IMR-90 (cell line): ENCODE measurements around the gene PPP1R14B. TPM values are rescaled to one million over a fixed set of nuclear protein-coding genes. Genes with fewer than 3 reads are reported as not detected.

Experiments used
- ATAC-seq: fragments of 200-7000 bp; cut with Tn5 transposase; 2 replicates; pipeline ENCODE4 v1.9.1; 2020; ENCODE audit warnings: low read depth, mild to moderate bottlenecking, moderate library complexity
- BruUV-seq: library from RNA; stranded (reverse); fragments of 400-500 nt; replicated peaks from 2 replicates; lab custom pipeline; 2021; lab: Mats Ljungman, UMichigan
- CTCF ChIA-PET: fragments of 300-600 bp; formaldehyde crosslinking; extraction: SDS; loops from one replicate; lab custom pipeline; 2021; ENCODE audit warnings: antibody characterized with exemption; lab: Yijun Ruan, JAX
- POLR2A ChIA-PET: fragments of 300-600 bp; sonication (Branson Sonifier 250); formaldehyde crosslinking; loops from one replicate; lab custom pipeline; 2022; ENCODE audit warnings: antibody characterized with exemption; ENCODE audit not compliant: unreplicated experiment; lab: Charles Lee
- DNase-seq: peaks from one replicate; pipeline ENCODE4 v3.0.0; 2013
- H2AFZ ChIP-seq: replicated peaks from 2 replicates; pipeline ENCODE3; 2013; ENCODE audit warnings: low read length, mild to moderate bottlenecking; ENCODE audit not compliant: poor library complexity
- H2AK5ac ChIP-seq: 2 replicates; pipeline ENCODE4 v1.6.1; 2013; ENCODE audit warnings: low read depth, low read length, inconsistent platforms
- H2AK9ac ChIP-seq: replicated peaks from 2 replicates; pipeline ENCODE3; 2013; ENCODE audit warnings: mild to moderate bottlenecking, low read depth, low read length, moderate library complexity; ENCODE audit not compliant: poor library complexity
- H2BK120ac ChIP-seq: 2 replicates; pipeline ENCODE4 v1.6.1; 2013; ENCODE audit warnings: low read depth, low read length, inconsistent platforms
- H2BK15ac ChIP-seq: 3 replicates; pipeline ENCODE4 v1.6.1; 2013; ENCODE audit warnings: low read depth, low read length, inconsistent platforms
- H2BK20ac ChIP-seq: 2 replicates; pipeline ENCODE4 v1.6.1; 2013; ENCODE audit warnings: low read depth, mild to moderate bottlenecking, inconsistent platforms, low read length, moderate library complexity
- H2BK5ac ChIP-seq: 2 replicates; pipeline ENCODE4 v1.6.1; 2013; ENCODE audit warnings: mild to moderate bottlenecking, low read depth, low read length, inconsistent platforms; ENCODE audit not compliant: poor library complexity, severe bottlenecking
- H3K14ac ChIP-seq: replicated peaks from 2 replicates; pipeline ENCODE4 v1.6.1; 2013; ENCODE audit warnings: low read depth, low read length, inconsistent platforms
- H3K18ac ChIP-seq: 2 replicates; pipeline ENCODE4 v1.6.1; 2013; ENCODE audit warnings: low read depth, low read length, control low read depth
- H3K23ac ChIP-seq: 2 replicates; pipeline ENCODE4 v1.6.1; 2013; ENCODE audit warnings: low read depth, low read length, inconsistent platforms
- H3K27ac ChIP-seq: 2 replicates; pipeline ENCODE4 v1.5.1; 2013; ENCODE audit warnings: mild to moderate bottlenecking, control low read depth, low read length; ENCODE audit not compliant: insufficient read depth
- H3K27me3 ChIP-seq: 2 replicates; pipeline ENCODE4 v1.6.1; 2013; ENCODE audit warnings: low read length; ENCODE audit not compliant: control insufficient read depth, insufficient read depth
- H3K36me3 ChIP-seq: 2 replicates; pipeline ENCODE4 v1.6.1; 2013; ENCODE audit warnings: low read length, mixed read lengths; ENCODE audit not compliant: control insufficient read depth, insufficient read depth
- H3K4ac ChIP-seq: 2 replicates; pipeline ENCODE4 v1.6.1; 2013; ENCODE audit warnings: low read depth, low read length, inconsistent platforms
- H3K4me1 ChIP-seq: 2 replicates; pipeline ENCODE4 v1.6.1; 2013; ENCODE audit warnings: low read length, mixed read lengths; ENCODE audit not compliant: control insufficient read depth, insufficient read depth
- H3K4me2 ChIP-seq: 2 replicates; pipeline ENCODE4 v1.6.1; 2013; ENCODE audit warnings: low read depth, mild to moderate bottlenecking, control low read depth, low read length, moderate library complexity
- H3K4me3 ChIP-seq: 2 replicates; pipeline ENCODE4 v1.5.1; 2013; ENCODE audit warnings: low read depth, mild to moderate bottlenecking, control low read depth, low read length, moderate library complexity; ENCODE audit not compliant: insufficient read depth
- H3K56ac ChIP-seq: 2 replicates; pipeline ENCODE4 v1.6.1; 2013; ENCODE audit warnings: low read length, inconsistent platforms; ENCODE audit not compliant: insufficient read depth; ENCODE audit errors: extremely low read depth
- H3K79me1 ChIP-seq, 2 experiments: 2 replicates each; pipeline ENCODE4 v1.6.1; 2013; ENCODE audit warnings: low read length in 2 of 2, inconsistent platforms in 1 of 2, low read depth in 1 of 2
- H3K9ac ChIP-seq: 2 replicates; pipeline ENCODE4 v1.6.1; 2013; ENCODE audit warnings: low read depth, low read length, control low read depth
- H3K9me1 ChIP-seq: 2 replicates; pipeline ENCODE4 v1.6.1; 2013; ENCODE audit warnings: low read length, inconsistent platforms; ENCODE audit not compliant: insufficient read depth
- H3K9me3 ChIP-seq: 2 replicates; pipeline ENCODE4 v1.6.1; 2013; ENCODE audit warnings: low read length; ENCODE audit not compliant: control insufficient read depth, insufficient read depth
- H4K20me1 ChIP-seq: 2 replicates; pipeline ENCODE4 v1.6.1; 2013; ENCODE audit warnings: low read length, inconsistent platforms; ENCODE audit not compliant: insufficient read depth
- H4K5ac ChIP-seq: 2 replicates; pipeline ENCODE4 v1.6.1; 2013; ENCODE audit warnings: mild to moderate bottlenecking, low read depth, low read length, control low read depth
- H4K8ac ChIP-seq, 2 experiments: 2 replicates each; pipeline ENCODE4 v1.6.1; 2013; ENCODE audit warnings: low read depth in 2 of 2, low read length in 2 of 2, control low read depth in 1 of 2, inconsistent platforms in 1 of 2
- H4K91ac ChIP-seq: 2 replicates; pipeline ENCODE4 v1.6.1; 2013; ENCODE audit warnings: low read depth, low read length, inconsistent platforms; ENCODE audit not compliant: insufficient read depth
- BHLHE40 ChIP-seq: fragments of 150-350 bp; IDR thresholded peaks from 2 replicates; pipeline ENCODE4 v1.6.1; 2016; ENCODE audit warnings: mild to moderate bottlenecking, low read depth, low read length
- CEBPB ChIP-seq: IDR thresholded peaks from 2 replicates; pipeline ENCODE4 v1.6.1; 2012; ENCODE audit warnings: low read depth, low read length, improper control_type of control experiment
- CHD1 ChIP-seq: IDR thresholded peaks from 2 replicates; pipeline ENCODE4 v1.6.1; 2012; ENCODE audit warnings: low read depth, low read length, improper control_type of control experiment
- CTCF ChIP-seq: conservative IDR thresholded peaks from 2 replicates; pipeline ENCODE4 v1.5.1; 2012; ENCODE audit warnings: mild to moderate bottlenecking, low read depth, low read length, improper control_type of control experiment
- ELK1 ChIP-seq: fragments of 150-350 bp; IDR thresholded peaks from 2 replicates; pipeline ENCODE4 v1.6.1; 2016; ENCODE audit warnings: low read depth, mild to moderate bottlenecking, low read length, moderate library complexity, borderline replicate concordance
- FOS ChIP-seq: fragments of 150-350 bp; IDR thresholded peaks from 2 replicates; pipeline ENCODE4 v1.6.1; 2016; ENCODE audit warnings: low read depth, low read length
- MAFK ChIP-seq: IDR thresholded peaks from 2 replicates; pipeline ENCODE4 v1.6.1; 2012; ENCODE audit warnings: low read depth, low read length, improper control_type of control experiment
- MAZ ChIP-seq: IDR thresholded peaks from 2 replicates; pipeline ENCODE4 v1.6.1; 2012; ENCODE audit warnings: low read depth, mild to moderate bottlenecking, low read length, improper control_type of control experiment, moderate library complexity, borderline replicate concordance
- MXI1 ChIP-seq: IDR thresholded peaks from 2 replicates; pipeline ENCODE4 v1.6.1; 2012; ENCODE audit warnings: low read depth, mild to moderate bottlenecking, low read length, moderate library complexity, borderline replicate concordance
- NFE2L2 ChIP-seq: fragments of 150-350 bp; IDR thresholded peaks from 2 replicates; pipeline ENCODE4 v1.6.1; 2016; ENCODE audit warnings: low read depth, mild to moderate bottlenecking, low read length
- POLR2A ChIP-seq: IDR thresholded peaks from 2 replicates; pipeline ENCODE4 v1.6.1; 2012; ENCODE audit warnings: mild to moderate bottlenecking, low read depth, low read length
- RAD21 ChIP-seq: IDR thresholded peaks from 2 replicates; pipeline ENCODE4 v1.6.1; 2012; ENCODE audit warnings: low read length, improper control_type of control experiment
- RCOR1 ChIP-seq: IDR thresholded peaks from 2 replicates; pipeline ENCODE4 v1.6.1; 2012; ENCODE audit warnings: mild to moderate bottlenecking, low read length, improper control_type of control experiment; ENCODE audit not compliant: insufficient replicate concordance
- RFX5 ChIP-seq: IDR thresholded peaks from 2 replicates; pipeline ENCODE4 v1.8.0; 2012; ENCODE audit warnings: low read depth, mild to moderate bottlenecking, low read length, moderate library complexity
- SMC3 ChIP-seq: fragments of 150-350 bp; IDR thresholded peaks from 2 replicates; pipeline ENCODE4 v1.6.1; 2016; ENCODE audit warnings: low read depth, mild to moderate bottlenecking, antibody characterized with exemption, low read length, moderate library complexity
- USF2 ChIP-seq: fragments of 150-350 bp; IDR thresholded peaks from 2 replicates; pipeline ENCODE4 v1.6.1; 2017; ENCODE audit warnings: mild to moderate bottlenecking, antibody characterized with exemption, low read length, low read depth
- WGBS, 2 experiments: methylation state at CpG; one replicate each; pipeline versions ENCODE4 v1.1.5 to v1.1.7; 2013; ENCODE audit warnings: missing lambda C conversion rate in 2 of 2; ENCODE audit not compliant: insufficient read length in 1 of 2; ENCODE audit errors: extremely low coverage in 2 of 2; 5-methylcytosine and 5-hydroxymethylcytosine counted together
- dilution Hi-C: fragments of 300-500 bp; cut with HindIII; formaldehyde crosslinking; loops from one replicate; pipeline ENCODE4 v1.14.3; 2018; ENCODE audit warnings: low sequenced_read_pairs; ENCODE audit not compliant: unreplicated experiment
- in situ Hi-C: fragments of 300-500 bp; cut with MboI; formaldehyde crosslinking; loops from 3 replicates; pipeline ENCODE4 v1.14.3; 2019; ENCODE audit warnings: low sequenced_read_pairs, inconsistent platforms, mixed read lengths
- intact Hi-C: fragments of 100-400 bp; cut with micrococcal nuclease; formaldehyde crosslinking; loops from 2 replicates; pipeline ENCODE4 v1.10.0; 2022
- polyA plus RNA-seq, 3 experiments: library from polyadenylated mRNA; depleted of rRNA; stranded (reverse); fragments of >200 nt; gene quantifications; 2 replicates each; pipeline ENCODE4 v1.2.3, GENCODE V29; 2012; ENCODE audit warnings: low replicate concordance in 1 of 3
- total RNA-seq: library from RNA; depleted of rRNA; stranded (reverse); fragments of >200 nt; gene quantifications from 2 replicates; pipeline ENCODE4 v1.2.3, GENCODE V29; 2012

PPP1R14B gene
- total and polyA plus RNA-seq, 2 of the 4 experiments (the other 2 are of a cell fraction) = 176 to 257 TPM

- H3K27ac ChIP-seq = no peak overlapping the region
- ChIA-PET POLR2A (interaction anchor here (0.5 kb wide), 1 partner anchor 11 kb away, joined by 3 read pairs; no protein-coding TSS in a partner anchor), CTCF (no interaction called here)
- H3K18ac ChIP-seq = no peak overlapping the region
- dilution Hi-C loops = no loop called here
- no peak overlapping the region for H3K4ac ChIP-seq
- H2AK9ac ChIP-seq = peak overlapping the region; percentile 35
- H4K91ac ChIP-seq = no peak overlapping the region
- in situ Hi-C loops = no loop called here
- no peaks in the 10 kb centered on the region for H3K27me3 ChIP-seq
- H2BK120ac ChIP-seq = no peak overlapping the region
- no peak for ATAC-seq
- H2BK15ac ChIP-seq = no peak overlapping the region
- TF ChIP-seq USF2 = no peak
- no peak for TF ChIP-seq RCOR1
- TF ChIP-seq NFE2L2 = no peak
- TF ChIP-seq FOS = no peak
- TF ChIP-seq RFX5 = no peak
- no peak for TF ChIP-seq POLR2A
- TF ChIP-seq ELK1 = no peak
- TF ChIP-seq SMC3 = no peak
- no peak for TF ChIP-seq MAFK
- no peak for TF ChIP-seq CEBPB
- no peak for TF ChIP-seq MXI1
- TF ChIP-seq RAD21 = no peak
- TF ChIP-seq BHLHE40 = no peak
- no peak for TF ChIP-seq CTCF
- no peak for TF ChIP-seq CHD1
- no peak for TF ChIP-seq MAZ
- no peaks in the 10 kb centered on the region for H3K9me3 ChIP-seq
- no peak overlapping the region for H3K56ac ChIP-seq
- no peak overlapping the region for H4K8ac ChIP-seq
- H3K23ac ChIP-seq = no peak overlapping the region
- DNase-seq = no peak
- H3K79me1 ChIP-seq = peaks cover 7 to 37% of the 10 kb centered on the region in 2 experiments; a peak in 2 of 4 replicates
- H3K9me1 ChIP-seq = 0 out of 2 replicates have a peak, but pooled peaks cover 5% of the 10 kb centered on the region
- WGBS, 2 experiments = 93% methylated on average over 4 of the region's 8 CpGs; no CpG with 5 or more reads in 1 of the 2 experiments
- H3K4me1 ChIP-seq = peaks cover 16% of the 10 kb centered on the region
- H2BK20ac ChIP-seq = no peak overlapping the region
- peaks cover 48% of the 10 kb centered on the region for H3K36me3 ChIP-seq
- no peak overlapping the region for H4K5ac ChIP-seq
- H3K4me2 ChIP-seq = no peak overlapping the region
- no peak overlapping the region for H3K14ac ChIP-seq
- H3K4me3 ChIP-seq = no peak overlapping the region
- no peak overlapping the region for H2BK5ac ChIP-seq
- BruUV-seq = no TSS peak
- no peaks in the 10 kb centered on the region for H4K20me1 ChIP-seq
- no peak overlapping the region for H2AFZ ChIP-seq
- intact Hi-C loops = no loop called here
- no peak overlapping the region for H2AK5ac ChIP-seq
- no peak overlapping the region for H3K9ac ChIP-seq
Measured at GRCh38 chr11:64263947-64264317, 17.2 kb upstream of the PPP1R14B start.
